ENCODE results near the gene HTR1B.

DNA sequence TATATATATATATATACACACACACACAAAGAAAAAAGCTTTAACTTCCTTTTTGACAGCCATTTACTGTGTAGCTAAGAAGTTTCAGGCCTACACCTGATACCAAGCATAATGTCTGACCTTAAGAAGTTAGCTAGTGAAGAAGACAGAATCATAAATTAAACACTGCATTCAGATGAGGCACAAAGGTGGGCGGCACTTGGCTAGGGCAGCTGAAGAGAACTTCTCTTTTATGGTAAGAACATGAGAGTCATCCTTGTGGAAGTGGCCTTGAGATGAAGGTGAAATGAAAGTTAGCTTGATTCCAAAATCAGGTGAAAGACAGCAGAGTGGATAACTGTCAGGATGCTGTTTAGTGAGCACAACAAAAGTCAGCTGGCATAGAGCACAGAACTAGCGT is 46.5 kb downstream of the HTR1B start:
- no peak for TF ChIP-seq POLR2A (IDR thresholded peaks at IDR 0.05; ENCODE audit: extremely low read depth, insufficient read length)
- TF ChIP-seq, protein P1, sequence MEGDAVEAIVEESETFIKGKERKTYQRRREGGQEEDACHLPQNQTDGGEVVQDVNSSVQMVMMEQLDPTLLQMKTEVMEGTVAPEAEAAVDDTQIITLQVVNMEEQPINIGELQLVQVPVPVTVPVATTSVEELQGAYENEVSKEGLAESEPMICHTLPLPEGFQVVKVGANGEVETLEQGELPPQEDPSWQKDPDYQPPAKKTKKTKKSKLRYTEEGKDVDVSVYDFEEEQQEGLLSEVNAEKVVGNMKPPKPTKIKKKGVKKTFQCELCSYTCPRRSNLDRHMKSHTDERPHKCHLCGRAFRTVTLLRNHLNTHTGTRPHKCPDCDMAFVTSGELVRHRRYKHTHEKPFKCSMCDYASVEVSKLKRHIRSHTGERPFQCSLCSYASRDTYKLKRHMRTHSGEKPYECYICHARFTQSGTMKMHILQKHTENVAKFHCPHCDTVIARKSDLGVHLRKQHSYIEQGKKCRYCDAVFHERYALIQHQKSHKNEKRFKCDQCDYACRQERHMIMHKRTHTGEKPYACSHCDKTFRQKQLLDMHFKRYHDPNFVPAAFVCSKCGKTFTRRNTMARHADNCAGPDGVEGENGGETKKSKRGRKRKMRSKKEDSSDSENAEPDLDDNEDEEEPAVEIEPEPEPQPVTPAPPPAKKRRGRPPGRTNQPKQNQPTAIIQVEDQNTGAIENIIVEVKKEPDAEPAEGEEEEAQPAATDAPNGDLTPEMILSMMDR (IDR thresholded peaks at IDR 0.05; ENCODE audit: low read depth, low read length): no peak
